ENCODE results near the gene FOSL1. TPM values are rescaled to one million over a fixed set of nuclear protein-coding genes. Genes with fewer than 3 reads are reported as not detected.

The FOSL1 gene
- total and polyA plus RNA-seq, 2 of the 13 experiments (the other 11 are each of a cell fraction or from before 2014, with no cell fraction given), result 4.0 to 4.1 TPM

DNA sequence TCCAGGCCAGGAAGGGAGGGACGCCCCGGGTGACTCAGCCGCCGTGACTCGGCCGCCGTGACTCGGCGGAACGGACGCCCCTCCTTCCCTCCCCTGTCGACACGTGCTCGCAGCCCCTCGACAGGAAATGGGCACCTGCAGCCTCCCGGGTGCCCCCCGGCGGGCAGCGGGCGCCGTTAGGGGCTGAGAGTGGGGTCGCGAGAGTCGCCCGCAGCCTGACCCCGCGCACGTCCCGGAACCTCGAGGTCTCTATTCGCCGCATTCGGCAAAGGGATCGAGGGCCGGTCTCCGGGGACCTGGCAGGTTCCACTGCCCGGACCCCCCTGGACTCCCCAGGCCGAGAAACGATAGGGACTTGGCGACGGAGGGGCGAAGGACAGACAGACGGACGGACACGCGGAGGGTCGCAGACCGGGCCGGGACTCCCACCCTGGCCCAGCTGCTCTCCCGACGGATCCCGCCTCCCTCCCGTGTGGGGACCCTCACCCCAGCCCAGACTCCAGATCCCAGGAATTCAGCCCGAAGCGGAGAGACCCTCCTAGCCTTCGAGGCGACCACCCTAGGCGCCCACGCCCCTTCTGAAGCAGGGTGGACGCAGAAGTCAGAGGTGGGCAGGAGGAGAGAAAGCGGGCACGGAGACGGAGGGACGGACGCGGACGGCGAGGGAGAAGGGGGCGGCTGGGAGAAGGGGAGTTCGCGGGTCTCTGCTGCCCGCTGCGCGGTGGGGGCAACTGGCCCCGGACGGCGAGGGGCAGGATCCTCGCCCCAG, 648 bp downstream of the FOSL1 start:
- no peaks in the 10 kb centered on the region; a peak in 1 of 5 replicates for H3K27me3 ChIP-seq (ENCODE audit: control insufficient read depth in 1 of 2, insufficient read depth in 2 of 2, low read length in 2 of 2)
- peak; percentile 55 for ATAC-seq
- H3K4me2 ChIP-seq (ENCODE audit: low read depth, low read length), result peak overlapping the region; percentile 93
- peaks cover 55% of the 10 kb centered on the region for H3K4me1 ChIP-seq (ENCODE audit: insufficient read depth, low read length)
- H3K27ac ChIP-seq (ENCODE audit: extremely low read length, insufficient read depth, low read length), result peak overlapping the region; percentile 66
- no peak for FAIRE-seq
- ChIA-PET CTCF (ENCODE audit: low intra/inter-chr PET ratio, low total read pairs) (interaction anchor here (1.2 kb wide), 1 partner anchor 11 kb away, joined by 3 read pairs; the partner anchor contains the start of gene FIBP), POLR2A (interaction anchor here (1.4 to 6.2 kb wide), 9 partner anchors 9 to 187 kb away, joined by 4 to 95 read pairs (median 8); partner anchors contain the start of genes C11orf68, CCDC85B, CFL1 and FIBP)
- H3K79me2 ChIP-seq (ENCODE audit: insufficient read depth, low read length), result peaks cover 32% of the 10 kb centered on the region
- in situ Hi-C loops (cut with HindIII; ENCODE audit: extremely low pct_ligation_motif_present, low pct_unique_long_range_greater_than_20kb), result no loop called here
- DNase-seq (ENCODE audit: low spot score), result peak; percentile 58
- intact Hi-C loops (cut with micrococcal nuclease; ENCODE audit: unreplicated experiment), result no loop called here
- no peak overlapping the region for H2AFZ ChIP-seq (ENCODE audit: low read length)
- no TSS peak for BruUV-seq (replicated peaks)
- peak overlapping the region; percentile 84 to 89 (median 89) for H3K4me3 ChIP-seq (replicated peaks in 1 of 3; ENCODE audit: insufficient read depth in 1 of 3, low read depth in 2 of 3, low read length in 3 of 3)
- WGBS (ENCODE audit: low lambda C conversion rate), result 0% methylated on average over 11 of the region's 78 CpGs
- peaks cover 6 to 16% of the 10 kb centered on the region in 2 experiments; a peak in 4 of 5 replicates for H3K36me3 ChIP-seq (replicated peaks in 1 of 2; ENCODE audit: control insufficient read depth in 1 of 2, insufficient read depth in 2 of 2, low read length in 2 of 2)
- H3K9ac ChIP-seq (ENCODE audit: insufficient read depth, low read depth, low read length), result peak overlapping the region; percentile 88
- H3K9me3 ChIP-seq (ENCODE audit: low read length), result no peaks in the 10 kb centered on the region
- no peaks in the 10 kb centered on the region for H4K20me1 ChIP-seq (ENCODE audit: insufficient read depth, low read length)
- TF ChIP-seq PRPF4 (IDR thresholded peaks at IDR 0.05; ENCODE audit: low read depth, low read length, poor library complexity, severe bottlenecking) (no peak), TBP (CRISPR knock-in tag; IDR thresholded peaks at IDR 0.05) (no peak), AGO2 (optimal IDR thresholded peaks at IDR 0.05; ENCODE audit: low read depth, low read length) (peak; percentile 81), ZNF749 (CRISPR knock-in tag; IDR thresholded peaks at IDR 0.05; ENCODE audit: borderline replicate concordance) (peak; percentile 53; the same call in 1 of the 2 replicates), TCF12 (IDR thresholded peaks at IDR 0.05) (no peak), TCF12 (CRISPR knock-in tag; IDR thresholded peaks at IDR 0.05) (no peak), FOXJ3 (CRISPR knock-in tag; IDR thresholded peaks at IDR 0.05; ENCODE audit: borderline replicate concordance) (no peak)
- TF ChIP-seq, protein P1, sequence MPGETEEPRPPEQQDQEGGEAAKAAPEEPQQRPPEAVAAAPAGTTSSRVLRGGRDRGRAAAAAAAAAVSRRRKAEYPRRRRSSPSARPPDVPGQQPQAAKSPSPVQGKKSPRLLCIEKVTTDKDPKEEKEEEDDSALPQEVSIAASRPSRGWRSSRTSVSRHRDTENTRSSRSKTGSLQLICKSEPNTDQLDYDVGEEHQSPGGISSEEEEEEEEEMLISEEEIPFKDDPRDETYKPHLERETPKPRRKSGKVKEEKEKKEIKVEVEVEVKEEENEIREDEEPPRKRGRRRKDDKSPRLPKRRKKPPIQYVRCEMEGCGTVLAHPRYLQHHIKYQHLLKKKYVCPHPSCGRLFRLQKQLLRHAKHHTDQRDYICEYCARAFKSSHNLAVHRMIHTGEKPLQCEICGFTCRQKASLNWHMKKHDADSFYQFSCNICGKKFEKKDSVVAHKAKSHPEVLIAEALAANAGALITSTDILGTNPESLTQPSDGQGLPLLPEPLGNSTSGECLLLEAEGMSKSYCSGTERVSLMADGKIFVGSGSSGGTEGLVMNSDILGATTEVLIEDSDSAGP (CRISPR knock-in tag; IDR thresholded peaks at IDR 0.05; ENCODE audit: borderline replicate concordance), result peak; percentile 73; the same call in 1 of the 2 replicates
- TF ChIP-seq, protein P2, sequence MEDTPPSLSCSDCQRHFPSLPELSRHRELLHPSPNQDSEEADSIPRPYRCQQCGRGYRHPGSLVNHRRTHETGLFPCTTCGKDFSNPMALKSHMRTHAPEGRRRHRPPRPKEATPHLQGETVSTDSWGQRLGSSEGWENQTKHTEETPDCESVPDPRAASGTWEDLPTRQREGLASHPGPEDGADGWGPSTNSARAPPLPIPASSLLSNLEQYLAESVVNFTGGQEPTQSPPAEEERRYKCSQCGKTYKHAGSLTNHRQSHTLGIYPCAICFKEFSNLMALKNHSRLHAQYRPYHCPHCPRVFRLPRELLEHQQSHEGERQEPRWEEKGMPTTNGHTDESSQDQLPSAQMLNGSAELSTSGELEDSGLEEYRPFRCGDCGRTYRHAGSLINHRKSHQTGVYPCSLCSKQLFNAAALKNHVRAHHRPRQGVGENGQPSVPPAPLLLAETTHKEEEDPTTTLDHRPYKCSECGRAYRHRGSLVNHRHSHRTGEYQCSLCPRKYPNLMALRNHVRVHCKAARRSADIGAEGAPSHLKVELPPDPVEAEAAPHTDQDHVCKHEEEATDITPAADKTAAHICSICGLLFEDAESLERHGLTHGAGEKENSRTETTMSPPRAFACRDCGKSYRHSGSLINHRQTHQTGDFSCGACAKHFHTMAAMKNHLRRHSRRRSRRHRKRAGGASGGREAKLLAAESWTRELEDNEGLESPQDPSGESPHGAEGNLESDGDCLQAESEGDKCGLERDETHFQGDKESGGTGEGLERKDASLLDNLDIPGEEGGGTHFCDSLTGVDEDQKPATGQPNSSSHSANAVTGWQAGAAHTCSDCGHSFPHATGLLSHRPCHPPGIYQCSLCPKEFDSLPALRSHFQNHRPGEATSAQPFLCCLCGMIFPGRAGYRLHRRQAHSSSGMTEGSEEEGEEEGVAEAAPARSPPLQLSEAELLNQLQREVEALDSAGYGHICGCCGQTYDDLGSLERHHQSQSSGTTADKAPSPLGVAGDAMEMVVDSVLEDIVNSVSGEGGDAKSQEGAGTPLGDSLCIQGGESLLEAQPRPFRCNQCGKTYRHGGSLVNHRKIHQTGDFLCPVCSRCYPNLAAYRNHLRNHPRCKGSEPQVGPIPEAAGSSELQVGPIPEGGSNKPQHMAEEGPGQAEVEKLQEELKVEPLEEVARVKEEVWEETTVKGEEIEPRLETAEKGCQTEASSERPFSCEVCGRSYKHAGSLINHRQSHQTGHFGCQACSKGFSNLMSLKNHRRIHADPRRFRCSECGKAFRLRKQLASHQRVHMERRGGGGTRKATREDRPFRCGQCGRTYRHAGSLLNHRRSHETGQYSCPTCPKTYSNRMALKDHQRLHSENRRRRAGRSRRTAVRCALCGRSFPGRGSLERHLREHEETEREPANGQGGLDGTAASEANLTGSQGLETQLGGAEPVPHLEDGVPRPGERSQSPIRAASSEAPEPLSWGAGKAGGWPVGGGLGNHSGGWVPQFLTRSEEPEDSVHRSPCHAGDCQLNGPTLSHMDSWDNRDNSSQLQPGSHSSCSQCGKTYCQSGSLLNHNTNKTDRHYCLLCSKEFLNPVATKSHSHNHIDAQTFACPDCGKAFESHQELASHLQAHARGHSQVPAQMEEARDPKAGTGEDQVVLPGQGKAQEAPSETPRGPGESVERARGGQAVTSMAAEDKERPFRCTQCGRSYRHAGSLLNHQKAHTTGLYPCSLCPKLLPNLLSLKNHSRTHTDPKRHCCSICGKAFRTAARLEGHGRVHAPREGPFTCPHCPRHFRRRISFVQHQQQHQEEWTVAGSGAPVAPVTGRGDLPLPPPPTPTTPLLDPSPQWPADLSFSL (CRISPR knock-in tag; IDR thresholded peaks at IDR 0.05), result peak; percentile 61; the same call in 1 of the 2 replicates
- TF ChIP-seq, protein P3, sequence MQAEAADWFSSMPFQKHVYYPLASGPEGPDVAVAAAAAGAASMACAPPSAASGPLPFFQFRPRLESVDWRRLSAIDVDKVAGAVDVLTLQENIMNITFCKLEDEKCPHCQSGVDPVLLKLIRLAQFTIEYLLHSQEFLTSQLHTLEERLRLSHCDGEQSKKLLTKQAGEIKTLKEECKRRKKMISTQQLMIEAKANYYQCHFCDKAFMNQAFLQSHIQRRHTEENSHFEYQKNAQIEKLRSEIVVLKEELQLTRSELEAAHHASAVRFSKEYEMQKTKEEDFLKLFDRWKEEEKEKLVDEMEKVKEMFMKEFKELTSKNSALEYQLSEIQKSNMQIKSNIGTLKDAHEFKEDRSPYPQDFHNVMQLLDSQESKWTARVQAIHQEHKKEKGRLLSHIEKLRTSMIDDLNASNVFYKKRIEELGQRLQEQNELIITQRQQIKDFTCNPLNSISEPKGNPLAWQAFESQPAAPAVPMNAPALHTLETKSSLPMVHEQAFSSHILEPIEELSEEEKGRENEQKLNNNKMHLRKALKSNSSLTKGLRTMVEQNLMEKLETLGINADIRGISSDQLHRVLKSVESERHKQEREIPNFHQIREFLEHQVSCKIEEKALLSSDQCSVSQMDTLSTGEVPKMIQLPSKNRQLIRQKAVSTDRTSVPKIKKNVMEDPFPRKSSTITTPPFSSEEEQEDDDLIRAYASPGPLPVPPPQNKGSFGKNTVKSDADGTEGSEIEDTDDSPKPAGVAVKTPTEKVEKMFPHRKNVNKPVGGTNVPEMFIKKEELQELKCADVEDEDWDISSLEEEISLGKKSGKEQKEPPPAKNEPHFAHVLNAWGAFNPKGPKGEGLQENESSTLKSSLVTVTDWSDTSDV (CRISPR knock-in tag; IDR thresholded peaks at IDR 0.05), result no peak
